Measurements from ENCODE around the gene RRP1.

RRP1 gene

GRCh38 chr21:43778469-43779335, 10.7 kb upstream of the RRP1 start:
- no peak for DNase-seq

GRCh38 chr21:43779660-43780059, 9.7 kb upstream of the RRP1 start:
- DNase-seq = no peak

- DNase-seq = no peak
Observed at GRCh38 chr21:43781846-43782245, 7.5 kb upstream of the RRP1 start.

GRCh38 chr21:43782431-43783097, 6.8 kb upstream of the RRP1 start:
- DNase-seq = no peak

GRCh38 chr21:43783098-43783700, 6.2 kb upstream of the RRP1 start:
- no peak for DNase-seq

GRCh38 chr21:43785134-43785533, 4.2 kb upstream of the RRP1 start:
- no peak for DNase-seq

- no peak for DNase-seq
Observed at GRCh38 chr21:43786300-43786806, 3.0 kb upstream of the RRP1 start.

GRCh38 chr21:43786807-43787440, 2.5 kb upstream of the RRP1 start:
- no peak for DNase-seq

- no peak for DNase-seq
Observed at GRCh38 chr21:43790010-43790524, 690 bp downstream of the RRP1 start.

GRCh38 chr21:43792406-43792805, 3.0 kb downstream of the RRP1 start:
- DNase-seq = no peak

- no peak for DNase-seq
Observed at GRCh38 chr21:43793243-43793642, 3.9 kb downstream of the RRP1 start.

GRCh38 chr21:43794311-43794710, 4.9 kb downstream of the RRP1 start:
- DNase-seq = no peak

- DNase-seq = no peak
Observed at GRCh38 chr21:43794857-43795256, 5.5 kb downstream of the RRP1 start.

GRCh38 chr21:43797415-43797814, 8.0 kb downstream of the RRP1 start:
- no peak for DNase-seq

- DNase-seq = no peak
Observed at GRCh38 chr21:43797925-43798715, 8.7 kb downstream of the RRP1 start.

GRCh38 chr21:43799301-43799840, 10.0 kb downstream of the RRP1 start:
- no peak for DNase-seq

GRCh38 chr21:43800124-43800523, 10.7 kb downstream of the RRP1 start:
- DNase-seq = no peak

- DNase-seq = no peak
Observed at GRCh38 chr21:43800566-43800965, 11.2 kb downstream of the RRP1 start.

- no peak for DNase-seq
Observed at GRCh38 chr21:43801006-43801783, 11.8 kb downstream of the RRP1 start.

- no peak for DNase-seq
Observed at GRCh38 chr21:43802713-43803313, 13.4 kb downstream of the RRP1 start.
